SU-DHL-6 (cell line): ENCODE data around the gene GAN.

Experiments used
- H2AFZ ChIP-seq: fragments of 200-600 bp; sonication (generic); 2 replicates; pipeline ENCODE4 v1.6.1; 2014; ENCODE audit warnings: low read depth, mild to moderate bottlenecking, moderate library complexity, mixed read lengths, antibody characterized with exemption, low read length; ENCODE audit not compliant: severe bottlenecking
- H3F3A ChIP-seq: fragments of 200-600 bp; shearing (Covaris generic); 2 replicates; pipeline ENCODE4 v1.6.0; 2016; ENCODE audit warnings: antibody characterized with exemption, mild to moderate bottlenecking; ENCODE audit not compliant: insufficient read depth
- H3K27ac ChIP-seq: fragments of 200-600 bp; sonication (generic); 2 replicates; pipeline ENCODE4 v1.5.1; 2016; ENCODE audit warnings: low read depth, mild to moderate bottlenecking, low read length, moderate library complexity, mixed read lengths
- H3K27me3 ChIP-seq: fragments of 200-600 bp; sonication (generic), shearing (Covaris generic); 2 replicates; pipeline ENCODE4 v1.6.0; 2014; ENCODE audit warnings: mild to moderate bottlenecking, low read length
- H3K36me3 ChIP-seq: fragments of 200-600 bp; sonication (generic); 2 replicates; pipeline ENCODE4 v1.6.1; 2014; ENCODE audit warnings: mild to moderate bottlenecking, low read length, mixed read lengths
- H3K4me2 ChIP-seq: fragments of 300-600, 200-600 bp; shearing (Covaris generic), sonication (generic); 2 replicates; pipeline ENCODE4 v1.6.0; 2014; ENCODE audit warnings: low read length, low read depth, mild to moderate bottlenecking; ENCODE audit not compliant: poor library complexity, severe bottlenecking
- H3K4me3 ChIP-seq: fragments of 200-600 bp; sonication (generic); 2 replicates; pipeline ENCODE4 v1.5.1; 2014; ENCODE audit warnings: antibody characterized with exemption, low read length, mild to moderate bottlenecking, mixed read lengths; ENCODE audit not compliant: insufficient read depth, poor library complexity, severe bottlenecking
- H3K79me2 ChIP-seq: fragments of 200-600 bp; sonication (generic); 2 replicates; pipeline ENCODE4 v1.6.1; 2014; ENCODE audit warnings: mild to moderate bottlenecking, low read length, moderate library complexity; ENCODE audit not compliant: insufficient read depth
- H3K9ac ChIP-seq: fragments of 200-600 bp; sonication (generic); 2 replicates; pipeline ENCODE4 v1.7.0; 2014; ENCODE audit warnings: mild to moderate bottlenecking, low read length
- H3K9me2 ChIP-seq: fragments of 200-600 bp; sonication (generic); replicated peaks from 2 replicates; pipeline ENCODE4 v1.6.1; 2014; ENCODE audit warnings: low read length; ENCODE audit not compliant: insufficient read depth
- H3K9me3 ChIP-seq: fragments of 200-600 bp; sonication (generic); 2 replicates; pipeline ENCODE4 v1.6.1; 2014; ENCODE audit warnings: low read length, mixed read lengths; ENCODE audit not compliant: insufficient read depth
- H4K20me1 ChIP-seq: fragments of 200-600 bp; sonication (generic); 2 replicates; pipeline ENCODE4 v1.6.1; 2014; ENCODE audit warnings: low read depth, mild to moderate bottlenecking, antibody characterized with exemption, low read length, moderate library complexity, mixed read lengths
- CTCF ChIP-seq: fragments of 200-600 bp; sonication (generic); IDR thresholded peaks from one replicate; pipeline ENCODE4 v1.5.1; 2017; ENCODE audit warnings: antibody characterized with exemption, mild to moderate bottlenecking, low read length, moderate library complexity; ENCODE audit not compliant: insufficient read depth, poor library complexity, severe bottlenecking
- EZH2phosphoT487 ChIP-seq: fragments of 200-600 bp; sonication (generic), shearing (Covaris generic); conservative IDR thresholded peaks from 2 replicates; pipeline ENCODE4 v1.6.1; 2018; ENCODE audit warnings: mild to moderate bottlenecking, antibody characterized with exemption, low read length, moderate library complexity, mixed read lengths

The GAN gene

DNA sequence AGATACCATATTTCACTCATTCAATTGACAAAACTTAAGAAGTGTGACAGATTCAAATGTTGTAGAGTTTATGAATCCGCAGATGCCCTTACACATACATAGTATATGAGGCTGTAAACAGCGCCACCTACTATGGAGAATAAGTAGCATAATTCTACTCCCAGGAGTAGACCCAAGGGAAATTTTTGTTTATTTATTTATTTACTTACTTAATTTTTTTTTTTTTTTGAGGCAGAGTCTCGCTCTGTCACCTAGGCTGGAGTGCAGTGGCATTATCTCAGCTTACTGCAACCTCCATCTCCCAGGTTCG is 35.5 kb downstream of the GAN start:
- Histone ChIP-seq H4K20me1 (no peaks in the 10 kb centered on the region), H3K4me3 (no peak overlapping the region), H3F3A (no peaks in the 10 kb centered on the region), H3K4me2 (no peak overlapping the region), H3K9me3 (peaks cover 23% of the 10 kb centered on the region; the same call in 1 of the 2 replicates), H3K9ac (no peak overlapping the region), H3K27ac (no peak overlapping the region), H3K9me2 (no peaks in the 10 kb centered on the region), H3K36me3 (no peaks in the 10 kb centered on the region), H2AFZ (no peak overlapping the region), H3K79me2 (no peaks in the 10 kb centered on the region), H3K27me3 (no peaks in the 10 kb centered on the region)
- TF ChIP-seq EZH2phosphoT487 (no peak), CTCF (no peak)

DNA sequence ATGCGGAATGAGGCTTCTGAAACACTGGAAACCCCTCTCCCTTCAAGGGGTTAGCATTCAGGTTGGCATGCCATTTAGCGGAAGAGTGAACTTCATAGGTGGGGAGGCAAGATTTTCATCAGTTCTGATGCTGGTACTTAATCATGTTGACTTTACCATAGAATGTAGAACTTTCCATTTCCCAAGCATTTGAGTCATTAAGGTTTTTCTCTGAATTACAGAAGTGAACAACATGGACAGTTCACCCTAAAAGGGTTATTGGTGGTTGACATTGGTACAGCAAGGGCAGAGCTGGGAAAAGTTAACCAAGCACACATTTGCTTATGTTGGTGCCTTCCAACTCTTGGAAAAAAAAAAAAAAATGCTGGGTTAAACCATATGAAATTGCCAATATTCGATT is 39.1 kb downstream of the GAN start:
- no peak overlapping the region for H3K27ac ChIP-seq
- TF ChIP-seq CTCF = no peak
- TF ChIP-seq EZH2phosphoT487 = no peak

DNA sequence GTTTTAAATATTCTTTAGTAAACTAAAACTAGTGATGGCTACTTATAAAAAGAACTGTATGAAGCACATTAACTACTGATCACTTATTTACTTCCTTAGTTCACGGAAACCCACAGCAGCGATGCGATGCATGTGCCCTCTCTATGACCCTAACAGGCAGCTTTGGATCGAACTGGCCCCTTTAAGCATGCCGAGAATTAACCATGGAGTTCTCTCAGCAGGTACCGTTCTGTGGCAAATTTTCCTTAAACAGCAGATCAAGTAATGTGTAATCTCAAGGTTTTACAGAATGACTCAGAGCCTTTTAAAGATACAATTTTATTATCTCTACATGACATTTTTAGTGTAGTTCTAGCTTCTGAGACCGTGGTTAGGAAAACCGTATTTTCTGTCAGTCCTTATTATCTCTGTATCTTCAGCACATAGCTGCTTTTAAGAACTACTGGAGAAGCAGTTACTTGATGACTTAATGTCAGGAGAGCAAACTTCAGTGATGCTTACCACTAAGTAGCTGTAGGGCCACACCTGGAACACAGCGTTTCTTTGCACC is 43.0 kb downstream of the GAN start:
- no peak overlapping the region for H3K9ac ChIP-seq
- H3K79me2 ChIP-seq = no peaks in the 10 kb centered on the region
- no peaks in the 10 kb centered on the region for H3K9me3 ChIP-seq
- TF ChIP-seq EZH2phosphoT487 (no peak), CTCF (no peak)
- no peak overlapping the region for H3K4me2 ChIP-seq
- no peaks in the 10 kb centered on the region for H3K27me3 ChIP-seq
- H3F3A ChIP-seq = no peaks in the 10 kb centered on the region
- H3K4me3 ChIP-seq = no peak overlapping the region
- no peaks in the 10 kb centered on the region for H3K9me2 ChIP-seq
- H4K20me1 ChIP-seq = no peaks in the 10 kb centered on the region
- H3K36me3 ChIP-seq = no peaks in the 10 kb centered on the region
- H2AFZ ChIP-seq = no peak overlapping the region
- no peak overlapping the region for H3K27ac ChIP-seq

More for the DNA sequence above, 39.1 kb downstream of the GAN start:
- no peaks in the 10 kb centered on the region for H4K20me1 ChIP-seq
- no peaks in the 10 kb centered on the region for H3F3A ChIP-seq
- no peaks in the 10 kb centered on the region for H3K9me2 ChIP-seq
- H3K9me3 ChIP-seq = peaks cover under 1% of the 10 kb centered on the region; the same call in 1 of the 2 replicates
- H3K4me2 ChIP-seq = no peak overlapping the region
- no peaks in the 10 kb centered on the region for H3K27me3 ChIP-seq
- H2AFZ ChIP-seq = no peak overlapping the region
- H3K79me2 ChIP-seq = no peaks in the 10 kb centered on the region
- H3K4me3 ChIP-seq = no peak overlapping the region
- no peaks in the 10 kb centered on the region for H3K36me3 ChIP-seq
- H3K9ac ChIP-seq = no peak overlapping the region
